SJSA1 (cell line): ENCODE results near the gene METAP1. TPM values are rescaled to one million over a fixed set of nuclear protein-coding genes. Genes with fewer than 3 reads are reported as not detected.
"Not testable (repeated sequence)": the region's sequence is repeated elsewhere in the genome, so short reads cannot be mapped to it uniquely, and the experiment has no call there.

Experiments
- DNase-seq, 2 experiments: peaks; one replicate each; pipeline ENCODE4 v3.0.0-alpha.2; 2015 to 2020; ENCODE audit warnings: low spot score in 2 of 2, low read depth in 1 of 2
- H3K27ac ChIP-seq: fragments of 250-450 bp; sonication (Bioruptor Pico); 2 replicates; pipeline ENCODE4 v1.5.1; 2020; ENCODE audit warnings: mild to moderate bottlenecking, moderate library complexity
- H3K27me3 ChIP-seq: fragments of 250-450 bp; sonication (Bioruptor Pico); replicated peaks from 2 replicates; pipeline ENCODE4 v1.5.1; 2020; ENCODE audit warnings: mild to moderate bottlenecking, moderate library complexity
- H3K36me3 ChIP-seq: fragments of 250-450 bp; sonication (Bioruptor Pico); 2 replicates; pipeline ENCODE4 v1.5.1; 2020; ENCODE audit warnings: mild to moderate bottlenecking
- H3K4me1 ChIP-seq: fragments of 250-450 bp; sonication (Bioruptor Pico); replicated peaks from 2 replicates; pipeline ENCODE4 v1.6.1; 2021; ENCODE audit warnings: mild to moderate bottlenecking
- H3K4me3 ChIP-seq: fragments of 250-450 bp; sonication (Bioruptor Pico); 2 replicates; pipeline ENCODE4 v1.5.1; 2020; ENCODE audit warnings: mild to moderate bottlenecking
- H3K9me3 ChIP-seq: fragments of 250-450 bp; sonication (Bioruptor Pico); replicated peaks from 2 replicates; pipeline ENCODE4 v1.5.1; 2020; ENCODE audit warnings: mild to moderate bottlenecking
- total RNA-seq: library from RNA; depleted of rRNA; stranded (reverse); fragments of >200 nt; shearing (Covaris generic); gene quantifications from 2 replicates; pipeline ENCODE4 v1.2.3, GENCODE V29; 2014

Gene METAP1
- total RNA-seq, 1 experiment from 2014 or later = 73.1 TPM

- no peak for DNase-seq
- Histone ChIP-seq H3K4me3 (no peak overlapping the region), H3K27ac (no peak overlapping the region), H3K36me3 (peaks cover 50% of the 10 kb centered on the region), H3K4me1 (no peaks in the 10 kb centered on the region; the same call in 1 of the 2 replicates), H3K27me3 (no peaks in the 10 kb centered on the region), H3K9me3 (no peaks in the 10 kb centered on the region)
These were observed 52.2 kb downstream of the METAP1 start for GRCh38 chr4:99047710-99048109.

- DNase-seq = no peak
- Histone ChIP-seq H3K4me3 (no peak overlapping the region), H3K27ac (no peak overlapping the region), H3K9me3 (no peaks in the 10 kb centered on the region), H3K36me3 (peaks cover 58% of the 10 kb centered on the region), H3K27me3 (no peaks in the 10 kb centered on the region), H3K4me1 (peaks cover 5% of the 10 kb centered on the region)
These were observed 57.4 kb downstream of the METAP1 start for GRCh38 chr4:99052902-99053301.

GRCh38 chr4:99054428-99054994 is 59.0 kb downstream of the METAP1 start:
- Histone ChIP-seq H3K27ac (no peak overlapping the region), H3K36me3 (peaks cover 60% of the 10 kb centered on the region), H3K27me3 (no peaks in the 10 kb centered on the region), H3K4me1 (peaks cover 9% of the 10 kb centered on the region), H3K9me3 (no peaks in the 10 kb centered on the region), H3K4me3 (no peak overlapping the region)
- DNase-seq = no peak

- no peaks in the 10 kb centered on the region for H3K27me3 ChIP-seq
- no peak for DNase-seq
- H3K4me1 ChIP-seq = peaks cover 23% of the 10 kb centered on the region
- no peak overlapping the region for H3K4me3 ChIP-seq
- H3K36me3 ChIP-seq = peaks cover 54% of the 10 kb centered on the region
- no peak overlapping the region for H3K27ac ChIP-seq
- no peaks in the 10 kb centered on the region for H3K9me3 ChIP-seq
These were observed 62.7 kb downstream of the METAP1 start for GRCh38 chr4:99058228-99058627.

GRCh38 chr4:99059550-99059949 is 64.0 kb downstream of the METAP1 start:
- no peak for DNase-seq
- Histone ChIP-seq H3K27ac (peak overlapping the region; percentile 57), H3K36me3 (peaks cover 54% of the 10 kb centered on the region), H3K27me3 (no peaks in the 10 kb centered on the region), H3K4me1 (peaks cover 23% of the 10 kb centered on the region), H3K4me3 (no peak overlapping the region), H3K9me3 (no peaks in the 10 kb centered on the region)

GRCh38 chr4:99061048-99061700 is 65.7 kb downstream of the METAP1 start:
- Histone ChIP-seq H3K4me3 (no peak overlapping the region), H3K27me3 (no peaks in the 10 kb centered on the region), H3K4me1 (peaks cover 18% of the 10 kb centered on the region), H3K36me3 (peaks cover 49% of the 10 kb centered on the region), H3K27ac (peak overlapping the region; percentile 73), H3K9me3 (no peaks in the 10 kb centered on the region)
- DNase-seq = no peak

GRCh38 chr4:99062120-99062519 is 66.6 kb downstream of the METAP1 start:
- Histone ChIP-seq H3K4me1 (peaks cover 18% of the 10 kb centered on the region), H3K9me3 (no peaks in the 10 kb centered on the region), H3K4me3 (no peak overlapping the region), H3K27me3 (no peaks in the 10 kb centered on the region), H3K36me3 (peaks cover 55% of the 10 kb centered on the region), H3K27ac (no peak overlapping the region)
- no peak for DNase-seq

GRCh38 chr4:99065521-99065920 is 70.0 kb downstream of the METAP1 start:
- H3K9me3 ChIP-seq, H3K4me1 ChIP-seq, H3K27me3 ChIP-seq, H3K27ac ChIP-seq, H3K4me3 ChIP-seq, DNase-seq: not testable (repeated sequence)
- H3K36me3 ChIP-seq = peaks cover 41% of the 10 kb centered on the region

GRCh38 chr4:99067617-99068016 is 72.1 kb downstream of the METAP1 start:
- H3K4me3 ChIP-seq = no peak overlapping the region

GRCh38 chr4:99071159-99071558 is 75.6 kb downstream of the METAP1 start:
- no peak for DNase-seq
- Histone ChIP-seq H3K36me3 (peaks cover 65% of the 10 kb centered on the region), H3K27ac (no peak overlapping the region), H3K4me3 (no peak overlapping the region), H3K4me1 (no peaks in the 10 kb centered on the region), H3K9me3 (no peaks in the 10 kb centered on the region), H3K27me3 (no peaks in the 10 kb centered on the region)

More at GRCh38 chr4:99067617-99068016, 72.1 kb downstream of the METAP1 start:
- Histone ChIP-seq H3K9me3 (no peaks in the 10 kb centered on the region), H3K36me3 (peaks cover 39% of the 10 kb centered on the region), H3K27ac (no peak overlapping the region), H3K27me3 (no peaks in the 10 kb centered on the region), H3K4me1 (no peaks in the 10 kb centered on the region)
- no peak for DNase-seq

GRCh38 chr4:99074816-99075215 is 79.3 kb downstream of the METAP1 start:
- no peak for DNase-seq
- Histone ChIP-seq H3K4me3 (no peak overlapping the region), H3K36me3 (peaks cover 85% of the 10 kb centered on the region), H3K9me3 (no peaks in the 10 kb centered on the region), H3K27me3 (no peaks in the 10 kb centered on the region), H3K4me1 (no peaks in the 10 kb centered on the region), H3K27ac (no peak overlapping the region)

GRCh38 chr4:99076292-99076976 is 80.9 kb downstream of the METAP1 start:
- Histone ChIP-seq H3K4me1 (no peaks in the 10 kb centered on the region), H3K4me3 (no peak overlapping the region), H3K9me3 (no peaks in the 10 kb centered on the region), H3K36me3 (peaks cover 85% of the 10 kb centered on the region), H3K27ac (no peak overlapping the region), H3K27me3 (no peaks in the 10 kb centered on the region)
- DNase-seq = no peak

GRCh38 chr4:99077177-99077576 is 81.7 kb downstream of the METAP1 start:
- Histone ChIP-seq H3K4me1 (no peaks in the 10 kb centered on the region), H3K9me3 (no peaks in the 10 kb centered on the region), H3K27ac (no peak overlapping the region), H3K36me3 (peaks cover 92% of the 10 kb centered on the region), H3K4me3 (no peak overlapping the region), H3K27me3 (no peaks in the 10 kb centered on the region)
- no peak for DNase-seq

- Histone ChIP-seq H3K36me3 (peaks cover 96% of the 10 kb centered on the region), H3K4me3 (no peak overlapping the region), H3K27me3 (no peaks in the 10 kb centered on the region)
These were observed 82.8 kb downstream of the METAP1 start for GRCh38 chr4:99078336-99078735.

More at GRCh38 chr4:99078336-99078735, 82.8 kb downstream of the METAP1 start:
- no peak overlapping the region for H3K27ac ChIP-seq
- H3K9me3 ChIP-seq = no peaks in the 10 kb centered on the region
- DNase-seq = no peak
- H3K4me1 ChIP-seq = no peaks in the 10 kb centered on the region
